Measurements from ENCODE around the gene ASF1B.
"Not testable (repeated sequence)": the region's sequence is repeated elsewhere in the genome, so short reads cannot be mapped to it uniquely, and the experiment has no call there.

The ASF1B gene

GRCh38 chr19:14158276-14159023 lies 22.1 kb upstream of the ASF1B start:
- no peak for DNase-seq

GRCh38 chr19:14156971-14157717 lies 20.8 kb upstream of the ASF1B start:
- no peak for DNase-seq

- DNase-seq, result no peak
These were observed 19.7 kb upstream of the ASF1B start for GRCh38 chr19:14156122-14156521.

GRCh38 chr19:14155371-14155770 lies 19.0 kb upstream of the ASF1B start:
- DNase-seq, result no peak

- no peak for DNase-seq
These were observed 16.3 kb upstream of the ASF1B start for GRCh38 chr19:14152713-14153112.

GRCh38 chr19:14150770-14151661 lies 14.6 kb upstream of the ASF1B start:
- DNase-seq, result no peak

- DNase-seq, result no peak
These were observed 13.8 kb upstream of the ASF1B start for GRCh38 chr19:14150041-14150769.

GRCh38 chr19:14149509-14149994 lies 13.2 kb upstream of the ASF1B start:
- no peak for DNase-seq

GRCh38 chr19:14148751-14149410 lies 12.5 kb upstream of the ASF1B start:
- no peak for DNase-seq

GRCh38 chr19:14147797-14148605 lies 11.6 kb upstream of the ASF1B start:
- DNase-seq, result peak; percentile 12

GRCh38 chr19:14146789-14147216 lies 10.4 kb upstream of the ASF1B start:
- DNase-seq, result peak; percentile 71

- not testable (repeated sequence) for DNase-seq
These were observed 9.8 kb upstream of the ASF1B start for GRCh38 chr19:14146169-14146568.

- DNase-seq, result no peak
These were observed 9.0 kb upstream of the ASF1B start for GRCh38 chr19:14145381-14145780.

GRCh38 chr19:14142262-14143190 lies 6.1 kb upstream of the ASF1B start:
- no peak for DNase-seq

GRCh38 chr19:14141041-14141440 lies 4.7 kb upstream of the ASF1B start:
- DNase-seq, result no peak

GRCh38 chr19:14139944-14140343 lies 3.6 kb upstream of the ASF1B start:
- DNase-seq, result no peak

- DNase-seq, result peak; percentile 73
These were observed 2.3 kb upstream of the ASF1B start for GRCh38 chr19:14138576-14139265.

- no peak for DNase-seq
These were observed 342 bp downstream of the ASF1B start for GRCh38 chr19:14135985-14136508.

- DNase-seq, result no peak
These were observed 1.0 kb downstream of the ASF1B start for GRCh38 chr19:14135355-14135754.
